Measurements from ENCODE around the gene RPS19BP1. TPM values are rescaled to one million over a fixed set of nuclear protein-coding genes. Genes with fewer than 3 reads are reported as not detected.

Gene RPS19BP1
- total RNA-seq, 4 donors from 2014 or later, result 144 to 176 (median 160) TPM

DNA sequence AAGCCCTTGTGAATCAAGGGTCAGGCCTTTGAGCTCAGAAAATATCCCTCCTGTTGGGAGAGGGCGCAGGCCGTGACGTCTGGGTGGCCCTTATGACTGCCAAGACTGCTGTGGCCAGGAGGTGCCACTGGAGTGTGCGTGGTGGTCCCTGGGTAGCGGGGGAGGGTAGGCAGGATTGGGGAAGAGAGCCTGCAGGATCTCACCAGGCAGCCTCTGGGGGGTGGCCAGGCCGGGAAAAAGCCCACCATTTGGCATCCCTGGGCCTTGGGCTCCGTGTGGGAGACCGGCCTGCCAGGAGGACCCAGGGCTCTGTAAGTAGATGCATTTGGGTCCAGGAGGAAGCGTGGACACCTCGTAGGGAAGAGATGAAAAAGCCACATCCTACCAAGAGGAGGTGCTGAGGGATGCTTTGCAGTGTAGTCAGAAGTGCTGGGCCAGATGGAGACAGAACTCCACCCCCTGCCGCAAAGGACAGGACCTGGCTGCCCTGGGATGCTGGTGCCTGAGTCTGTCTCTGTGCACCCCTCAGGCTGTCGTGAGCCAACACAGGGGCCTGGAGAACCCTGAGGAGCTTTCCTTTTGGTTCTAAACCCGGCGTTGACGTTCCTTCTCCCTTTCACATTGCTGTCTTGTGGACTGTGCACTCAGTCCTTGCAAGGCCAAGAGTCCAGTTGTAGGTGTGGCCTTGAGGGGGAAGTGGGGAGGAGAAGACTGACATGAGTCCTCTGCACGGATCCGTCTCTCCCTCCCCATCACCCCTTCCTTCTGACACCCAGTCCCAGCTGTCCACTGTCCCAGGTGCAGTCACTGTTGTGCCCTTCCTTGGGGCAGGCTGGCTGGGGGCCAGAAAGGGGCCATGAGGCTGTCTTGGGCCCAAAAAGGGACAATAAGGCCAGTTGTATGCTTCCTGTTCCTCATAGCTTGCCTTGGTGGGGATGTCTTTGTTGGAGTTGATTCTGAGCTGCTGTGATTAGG is 43.2 kb downstream of the RPS19BP1 start:
- no peak for ATAC-seq
- H3K27ac ChIP-seq, result no peak overlapping the region
- WGBS, 2 donors (ENCODE audit: low coverage in 1 of 2), result 52 to 100% methylated on average over 2 to 3 of the region's 17 CpGs
- H3K4me1 ChIP-seq, result peaks cover 0 to 15% (median 0%) of the 10 kb centered on the region in 3 donors
- no peaks in the 10 kb centered on the region for H3K9me3 ChIP-seq
- no peak overlapping the region for H3K4me3 ChIP-seq
- H3K27me3 ChIP-seq, result peaks cover 6% of the 10 kb centered on the region
- peaks cover 0 to 12% of the 10 kb centered on the region in 2 donors for H3K36me3 ChIP-seq
- no peak for TF ChIP-seq EP300 (IDR thresholded peaks at IDR 0.05)
- no peak for TF ChIP-seq POLR2A (IDR thresholded peaks at IDR 0.05)
- no peak for TF ChIP-seq POLR2AphosphoS5 (IDR thresholded peaks at IDR 0.05)
- TF ChIP-seq, protein P1, sequence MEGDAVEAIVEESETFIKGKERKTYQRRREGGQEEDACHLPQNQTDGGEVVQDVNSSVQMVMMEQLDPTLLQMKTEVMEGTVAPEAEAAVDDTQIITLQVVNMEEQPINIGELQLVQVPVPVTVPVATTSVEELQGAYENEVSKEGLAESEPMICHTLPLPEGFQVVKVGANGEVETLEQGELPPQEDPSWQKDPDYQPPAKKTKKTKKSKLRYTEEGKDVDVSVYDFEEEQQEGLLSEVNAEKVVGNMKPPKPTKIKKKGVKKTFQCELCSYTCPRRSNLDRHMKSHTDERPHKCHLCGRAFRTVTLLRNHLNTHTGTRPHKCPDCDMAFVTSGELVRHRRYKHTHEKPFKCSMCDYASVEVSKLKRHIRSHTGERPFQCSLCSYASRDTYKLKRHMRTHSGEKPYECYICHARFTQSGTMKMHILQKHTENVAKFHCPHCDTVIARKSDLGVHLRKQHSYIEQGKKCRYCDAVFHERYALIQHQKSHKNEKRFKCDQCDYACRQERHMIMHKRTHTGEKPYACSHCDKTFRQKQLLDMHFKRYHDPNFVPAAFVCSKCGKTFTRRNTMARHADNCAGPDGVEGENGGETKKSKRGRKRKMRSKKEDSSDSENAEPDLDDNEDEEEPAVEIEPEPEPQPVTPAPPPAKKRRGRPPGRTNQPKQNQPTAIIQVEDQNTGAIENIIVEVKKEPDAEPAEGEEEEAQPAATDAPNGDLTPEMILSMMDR (IDR thresholded peaks at IDR 0.05), result no peak

DNA sequence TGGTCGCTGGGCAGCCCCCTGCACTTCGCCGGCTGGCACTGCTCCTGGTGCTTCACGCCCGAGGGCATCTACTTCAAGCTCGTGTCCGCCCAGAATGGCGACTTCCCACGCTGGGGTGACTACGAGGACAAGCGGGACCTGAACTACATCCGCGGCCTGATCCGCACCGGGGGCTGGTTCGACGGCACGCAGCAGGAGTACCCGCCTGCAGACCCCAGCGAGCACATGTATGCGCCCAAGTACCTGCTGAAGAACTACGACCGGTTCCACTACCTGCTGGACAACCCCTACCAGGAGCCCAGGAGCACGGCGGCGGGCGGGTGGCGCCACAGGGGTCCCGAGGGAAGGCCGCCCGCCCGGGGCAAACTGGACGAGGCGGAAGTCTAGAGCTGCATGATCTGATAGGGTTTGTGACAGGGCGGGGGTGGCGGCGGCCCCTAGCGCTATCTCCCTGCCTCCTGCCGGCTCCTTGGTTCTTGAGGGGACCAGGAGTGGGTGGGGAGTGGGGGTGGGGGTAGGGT is 43.9 kb downstream of the RPS19BP1 start:
- Histone ChIP-seq H3K9me3 (no peaks in the 10 kb centered on the region), H3K36me3 (peaks cover 0 to 12% of the 10 kb centered on the region in 2 donors), H3K4me1 (peaks cover 0 to 11% (median 0%) of the 10 kb centered on the region in 3 donors), H3K4me3 (no peak overlapping the region), H3K27me3 (peaks cover 6% of the 10 kb centered on the region), H3K27ac (no peak overlapping the region)
- no peak for ATAC-seq
- TF ChIP-seq, protein P1 (IDR thresholded peaks at IDR 0.05), result no peak
- TF ChIP-seq POLR2AphosphoS5 (IDR thresholded peaks at IDR 0.05) (no peak), EP300 (IDR thresholded peaks at IDR 0.05) (no peak), POLR2A (IDR thresholded peaks at IDR 0.05) (no peak)
- WGBS, 2 donors (ENCODE audit: low coverage in 1 of 2), result 100% methylated on average over 1 of the region's 39 CpGs; no CpG with 5 or more reads in 1 of the 2 donors

DNA sequence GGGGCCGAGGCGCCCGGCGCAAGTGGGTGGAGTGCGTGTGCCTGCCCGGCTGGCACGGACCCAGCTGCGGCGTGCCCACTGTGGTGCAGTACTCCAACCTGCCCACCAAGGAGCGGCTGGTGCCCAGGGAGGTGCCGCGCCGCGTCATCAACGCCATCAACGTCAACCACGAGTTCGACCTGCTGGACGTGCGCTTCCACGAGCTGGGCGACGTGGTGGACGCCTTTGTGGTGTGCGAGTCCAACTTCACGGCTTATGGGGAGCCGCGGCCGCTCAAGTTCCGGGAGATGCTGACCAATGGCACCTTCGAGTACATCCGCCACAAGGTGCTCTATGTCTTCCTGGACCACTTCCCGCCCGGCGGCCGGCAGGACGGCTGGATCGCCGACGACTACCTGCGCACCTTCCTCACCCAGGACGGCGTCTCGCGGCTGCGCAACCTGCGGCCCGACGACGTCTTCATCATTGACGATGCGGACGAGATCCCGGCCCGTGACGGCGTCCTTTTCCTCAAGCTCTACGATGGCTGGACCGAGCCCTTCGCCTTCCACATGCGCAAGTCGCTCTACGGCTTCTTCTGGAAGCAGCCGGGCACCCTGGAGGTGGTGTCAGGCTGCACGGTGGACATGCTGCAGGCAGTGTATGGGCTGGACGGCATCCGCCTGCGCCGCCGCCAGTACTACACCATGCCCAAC is 44.6 kb downstream of the RPS19BP1 start:
- Histone ChIP-seq H3K9me3 (no peaks in the 10 kb centered on the region), H3K36me3 (peaks cover 0 to 12% of the 10 kb centered on the region in 2 donors), H3K27me3 (peaks cover 6% of the 10 kb centered on the region), H3K4me3 (no peak overlapping the region), H3K4me1 (peaks cover 0 to 10% (median 0%) of the 10 kb centered on the region in 3 donors), H3K27ac (no peak overlapping the region)
- WGBS, 2 donors (ENCODE audit: low coverage in 1 of 2), result 97 to 99% methylated on average over 15 to 21 of the region's 70 CpGs
- ATAC-seq, result no peak
- TF ChIP-seq EP300 (IDR thresholded peaks at IDR 0.05) (no peak), POLR2A (IDR thresholded peaks at IDR 0.05) (no peak), POLR2AphosphoS5 (IDR thresholded peaks at IDR 0.05) (no peak)
- TF ChIP-seq, protein P1 (IDR thresholded peaks at IDR 0.05), result no peak

DNA sequence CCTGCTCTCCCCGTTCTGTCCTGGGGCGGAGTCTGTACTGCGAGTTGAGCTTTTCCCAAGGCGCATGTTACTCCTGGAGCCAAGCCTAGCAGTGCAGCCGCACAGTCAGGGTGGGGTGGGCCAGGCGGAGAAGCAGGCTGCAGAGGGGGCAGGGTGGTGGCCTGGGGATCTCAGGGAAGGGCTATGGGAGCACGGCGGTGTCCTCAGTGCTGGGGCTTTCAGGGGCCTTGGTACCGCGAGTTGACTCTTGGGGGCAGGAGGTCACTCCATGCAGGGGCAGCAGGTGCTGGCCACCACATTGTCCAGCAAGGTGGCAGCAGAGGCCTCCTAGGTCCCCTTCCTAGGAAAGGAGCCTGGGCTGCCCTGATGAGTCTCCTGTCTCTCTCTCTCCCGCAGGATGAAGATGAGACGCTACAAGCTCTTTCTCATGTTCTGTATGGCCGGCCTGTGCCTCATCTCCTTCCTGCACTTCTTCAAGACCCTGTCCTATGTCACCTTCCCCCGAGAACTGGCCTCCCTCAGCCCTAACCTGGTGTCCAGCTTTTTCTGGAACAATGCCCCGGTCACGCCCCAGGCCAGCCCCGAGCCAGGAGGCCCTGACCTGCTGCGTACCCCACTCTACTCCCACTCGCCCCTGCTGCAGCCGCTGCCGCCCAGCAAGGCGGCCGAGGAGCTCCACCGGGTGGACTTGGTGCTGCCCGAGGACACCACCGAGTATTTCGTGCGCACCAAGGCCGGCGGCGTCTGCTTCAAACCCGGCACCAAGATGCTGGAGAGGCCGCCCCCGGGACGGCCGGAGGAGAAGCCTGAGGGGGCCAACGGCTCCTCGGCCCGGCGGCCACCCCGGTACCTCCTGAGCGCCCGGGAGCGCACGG is 45.4 kb downstream of the RPS19BP1 start:
- H3K9me3 ChIP-seq, result no peaks in the 10 kb centered on the region
- peaks cover 3% of the 10 kb centered on the region for H3K27me3 ChIP-seq
- TF ChIP-seq POLR2AphosphoS5 (IDR thresholded peaks at IDR 0.05) (no peak), POLR2A (IDR thresholded peaks at IDR 0.05) (no peak), EP300 (IDR thresholded peaks at IDR 0.05) (no peak)
- TF ChIP-seq, protein P1 (IDR thresholded peaks at IDR 0.05), result no peak
- WGBS, 2 donors (ENCODE audit: low coverage in 1 of 2), result 47 to 87% methylated on average over 3 to 8 of the region's 45 CpGs
- no peak overlapping the region for H3K27ac ChIP-seq
- H3K4me1 ChIP-seq, result peaks cover 0 to 10% (median 0%) of the 10 kb centered on the region in 3 donors
- H3K4me3 ChIP-seq, result no peak overlapping the region
- peaks cover 0 to 12% of the 10 kb centered on the region in 2 donors for H3K36me3 ChIP-seq
- no peak for ATAC-seq

Data from gastroesophageal sphincter (tissue), 4 donors.